ENCODE data around the gene ARFIP1.

DNA sequence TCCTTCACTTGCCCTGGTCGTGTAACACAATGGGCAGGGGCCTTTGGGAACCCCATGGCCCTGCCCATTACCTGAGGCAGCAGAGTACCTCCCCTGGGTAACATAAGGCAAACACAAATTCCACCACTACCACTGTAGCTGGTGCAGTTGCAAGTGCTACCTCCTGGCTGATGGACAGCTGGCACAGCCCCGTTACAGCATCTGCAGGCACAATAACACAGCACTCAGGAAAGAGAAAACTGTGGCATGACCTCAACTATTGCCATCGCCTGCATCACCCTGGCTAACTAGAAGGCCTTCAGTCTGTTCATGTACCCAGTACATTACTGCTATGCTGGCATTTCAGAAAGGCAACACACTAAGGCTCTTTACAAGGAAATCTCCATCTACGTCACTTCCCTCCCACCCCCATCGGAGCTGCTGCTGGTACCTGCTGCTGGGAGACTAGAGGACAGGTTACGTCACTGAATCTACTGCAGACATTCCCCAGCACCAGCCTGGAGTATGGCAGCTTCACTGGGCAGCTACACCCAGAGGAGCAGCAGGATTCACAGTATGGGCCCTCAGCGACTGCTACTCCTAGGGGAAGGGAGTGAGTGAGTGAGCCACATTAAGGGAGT lies 39.4 kb downstream of the ARFIP1 start:
- TF ChIP-seq, protein P1, sequence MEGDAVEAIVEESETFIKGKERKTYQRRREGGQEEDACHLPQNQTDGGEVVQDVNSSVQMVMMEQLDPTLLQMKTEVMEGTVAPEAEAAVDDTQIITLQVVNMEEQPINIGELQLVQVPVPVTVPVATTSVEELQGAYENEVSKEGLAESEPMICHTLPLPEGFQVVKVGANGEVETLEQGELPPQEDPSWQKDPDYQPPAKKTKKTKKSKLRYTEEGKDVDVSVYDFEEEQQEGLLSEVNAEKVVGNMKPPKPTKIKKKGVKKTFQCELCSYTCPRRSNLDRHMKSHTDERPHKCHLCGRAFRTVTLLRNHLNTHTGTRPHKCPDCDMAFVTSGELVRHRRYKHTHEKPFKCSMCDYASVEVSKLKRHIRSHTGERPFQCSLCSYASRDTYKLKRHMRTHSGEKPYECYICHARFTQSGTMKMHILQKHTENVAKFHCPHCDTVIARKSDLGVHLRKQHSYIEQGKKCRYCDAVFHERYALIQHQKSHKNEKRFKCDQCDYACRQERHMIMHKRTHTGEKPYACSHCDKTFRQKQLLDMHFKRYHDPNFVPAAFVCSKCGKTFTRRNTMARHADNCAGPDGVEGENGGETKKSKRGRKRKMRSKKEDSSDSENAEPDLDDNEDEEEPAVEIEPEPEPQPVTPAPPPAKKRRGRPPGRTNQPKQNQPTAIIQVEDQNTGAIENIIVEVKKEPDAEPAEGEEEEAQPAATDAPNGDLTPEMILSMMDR (IDR thresholded peaks at IDR 0.05), result no peak
- TF ChIP-seq EZH2 (IDR thresholded peaks at IDR 0.05), result no peak
- TF ChIP-seq EZH2phosphoT487 (IDR thresholded peaks at IDR 0.05), result no peak

Data from neural progenitor cell (in vitro differentiated cells).